Parathyroid adenoma (tissue), 2 donors: Measurements from ENCODE around the gene SYNJ2.

ENCODE experiments used
- H2AFZ ChIP-seq: fragments of 300-600 bp; sonication (generic); one replicate; pipeline ENCODE4 v1.7.0; 2017; ENCODE audit warnings: antibody characterized with exemption, mild to moderate bottlenecking
- H3K27ac ChIP-seq: fragments of 300-600 bp; sonication (generic); one replicate; pipeline ENCODE4 v1.7.0; 2017
- H3K27me3 ChIP-seq: fragments of 300-600 bp; sonication (generic); one replicate; pipeline ENCODE4 v1.7.0; 2017; ENCODE audit warnings: low read length; ENCODE audit not compliant: control insufficient read depth, insufficient read depth
- H3K36me3 ChIP-seq: fragments of 300-600 bp; sonication (generic); one replicate; pipeline ENCODE4 v1.7.0; 2017; ENCODE audit warnings: low read length; ENCODE audit not compliant: control insufficient read depth, insufficient read depth
- H3K4me1 ChIP-seq: fragments of 300-600 bp; sonication (generic); one replicate; pipeline ENCODE4 v1.7.0; 2017; ENCODE audit warnings: control low read depth
- H3K4me2 ChIP-seq: fragments of 300-600 bp; sonication (generic); one replicate; pipeline ENCODE4 v1.7.0; 2017; ENCODE audit warnings: low read length
- H3K4me3 ChIP-seq: fragments of 300-600 bp; sonication (generic); one replicate; pipeline ENCODE4 v1.7.0; 2017; ENCODE audit warnings: low read depth, low read length
- H3K79me2 ChIP-seq: fragments of 300-600 bp; sonication (generic); one replicate; pipeline ENCODE4 v1.7.0; 2017; ENCODE audit warnings: control low read depth
- H3K9ac ChIP-seq: fragments of 300-600 bp; sonication (generic); one replicate; pipeline ENCODE4 v1.7.0; 2017; ENCODE audit warnings: mild to moderate bottlenecking
- H3K9me3 ChIP-seq: fragments of 300-600 bp; sonication (generic); one replicate; pipeline ENCODE4 v1.7.0; 2017; ENCODE audit warnings: low read length; ENCODE audit not compliant: control insufficient read depth
- TF ChIP-seq, protein P1 (sequence below): fragments of 300-600 bp; sonication (generic); IDR thresholded peaks from one replicate; pipeline ENCODE4 v1.7.0; 2017; ENCODE audit warnings: antibody characterized with exemption, mild to moderate bottlenecking
- donor health status: primary hyperparathyroidism.

Gene SYNJ2

DNA sequence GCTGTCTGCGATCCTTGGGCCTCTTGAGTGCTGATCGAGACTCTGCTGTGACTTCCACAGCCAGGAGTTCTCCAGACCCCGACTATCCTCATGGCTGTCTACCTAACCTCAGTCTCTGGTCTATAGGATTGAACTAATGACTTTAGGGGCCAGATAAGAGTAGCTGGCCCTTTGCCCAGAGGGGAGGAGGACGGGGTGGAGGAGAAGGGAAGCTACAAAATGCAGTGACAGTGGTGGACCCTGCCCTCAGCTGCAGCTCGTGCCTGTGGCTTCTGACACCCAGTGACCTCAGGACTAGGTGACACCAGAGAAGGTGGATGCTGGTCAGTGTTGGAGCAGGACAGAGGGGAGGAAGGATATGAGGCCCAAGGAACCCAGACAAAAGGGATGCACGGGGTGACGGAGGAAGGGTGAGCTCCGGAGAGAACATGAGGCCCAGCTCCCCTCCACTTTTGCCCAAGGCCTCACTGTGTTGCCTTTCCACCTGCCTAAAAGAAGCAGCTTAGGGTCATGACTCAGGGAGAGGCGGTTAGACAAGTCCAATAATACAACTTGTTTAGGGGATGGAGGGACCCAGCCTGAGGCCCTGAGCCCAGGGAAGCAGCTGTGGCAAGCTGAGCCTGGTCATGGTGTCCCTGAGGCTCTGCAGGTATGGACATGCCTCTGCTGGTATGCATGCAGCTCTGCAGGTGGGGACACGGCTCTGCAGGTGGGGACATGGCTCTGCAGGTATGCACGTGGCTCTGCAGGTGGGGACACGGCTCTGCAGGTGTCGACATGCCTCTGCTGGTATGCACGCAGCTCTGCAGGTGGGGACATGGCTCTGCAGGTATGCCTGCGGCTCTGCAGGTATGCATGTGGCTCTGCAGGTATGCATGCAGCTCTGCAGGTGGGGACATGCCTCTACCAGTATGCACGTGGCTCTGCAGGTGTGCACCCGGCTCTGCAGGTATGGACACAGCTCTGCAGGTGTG lies 67.7 kb downstream of the SYNJ2 start:
- Histone ChIP-seq H3K36me3 (no peaks in the 10 kb centered on the region), H3K9ac (no peak overlapping the region), H3K4me1 (no peaks in the 10 kb centered on the region), H3K9me3 (no peaks in the 10 kb centered on the region), H3K79me2 (no peaks in the 10 kb centered on the region), H3K4me3 (no peak overlapping the region), H2AFZ (no peak overlapping the region), H3K27me3 (no peaks in the 10 kb centered on the region), H3K4me2 (no peak overlapping the region), H3K27ac (no peak overlapping the region)
- TF ChIP-seq, protein P1, sequence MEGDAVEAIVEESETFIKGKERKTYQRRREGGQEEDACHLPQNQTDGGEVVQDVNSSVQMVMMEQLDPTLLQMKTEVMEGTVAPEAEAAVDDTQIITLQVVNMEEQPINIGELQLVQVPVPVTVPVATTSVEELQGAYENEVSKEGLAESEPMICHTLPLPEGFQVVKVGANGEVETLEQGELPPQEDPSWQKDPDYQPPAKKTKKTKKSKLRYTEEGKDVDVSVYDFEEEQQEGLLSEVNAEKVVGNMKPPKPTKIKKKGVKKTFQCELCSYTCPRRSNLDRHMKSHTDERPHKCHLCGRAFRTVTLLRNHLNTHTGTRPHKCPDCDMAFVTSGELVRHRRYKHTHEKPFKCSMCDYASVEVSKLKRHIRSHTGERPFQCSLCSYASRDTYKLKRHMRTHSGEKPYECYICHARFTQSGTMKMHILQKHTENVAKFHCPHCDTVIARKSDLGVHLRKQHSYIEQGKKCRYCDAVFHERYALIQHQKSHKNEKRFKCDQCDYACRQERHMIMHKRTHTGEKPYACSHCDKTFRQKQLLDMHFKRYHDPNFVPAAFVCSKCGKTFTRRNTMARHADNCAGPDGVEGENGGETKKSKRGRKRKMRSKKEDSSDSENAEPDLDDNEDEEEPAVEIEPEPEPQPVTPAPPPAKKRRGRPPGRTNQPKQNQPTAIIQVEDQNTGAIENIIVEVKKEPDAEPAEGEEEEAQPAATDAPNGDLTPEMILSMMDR = no peak

DNA sequence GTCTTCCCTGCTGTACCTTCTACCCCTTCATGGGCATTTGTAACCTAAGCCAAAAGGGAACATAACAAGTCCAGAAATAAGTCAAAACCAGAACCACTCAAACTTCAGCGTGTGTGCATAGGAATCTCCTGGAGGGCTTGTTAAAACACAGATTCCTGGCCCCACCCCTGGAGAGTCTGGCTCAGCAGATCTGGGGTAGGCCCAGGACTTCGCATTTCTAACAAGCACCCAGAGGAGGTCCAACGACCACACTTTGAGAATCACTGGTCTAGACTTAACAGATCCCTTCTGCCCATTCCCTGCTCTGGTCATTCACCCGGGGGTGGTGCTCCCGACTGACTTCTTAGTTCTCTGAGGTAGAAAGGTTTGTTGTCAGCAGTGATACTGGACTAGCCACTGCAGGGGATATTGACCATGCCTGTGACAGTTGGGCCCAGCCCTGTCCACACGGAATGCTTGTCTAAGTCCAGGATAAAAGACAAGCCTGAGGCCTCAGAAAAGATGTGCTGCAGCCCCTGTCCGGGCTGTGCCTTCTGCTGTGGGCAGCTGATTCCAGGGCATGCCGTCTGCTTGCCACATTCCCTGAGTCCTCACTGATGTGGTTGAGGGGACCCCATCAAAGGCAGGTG lies 68.6 kb downstream of the SYNJ2 start:
- Histone ChIP-seq H3K4me2 (no peak overlapping the region), H3K9me3 (no peaks in the 10 kb centered on the region), H2AFZ (no peak overlapping the region), H3K27me3 (no peaks in the 10 kb centered on the region), H3K9ac (no peak overlapping the region), H3K36me3 (no peaks in the 10 kb centered on the region), H3K27ac (no peak overlapping the region), H3K4me1 (no peaks in the 10 kb centered on the region), H3K79me2 (no peaks in the 10 kb centered on the region), H3K4me3 (no peak overlapping the region)
- TF ChIP-seq, protein P1 = no peak

DNA sequence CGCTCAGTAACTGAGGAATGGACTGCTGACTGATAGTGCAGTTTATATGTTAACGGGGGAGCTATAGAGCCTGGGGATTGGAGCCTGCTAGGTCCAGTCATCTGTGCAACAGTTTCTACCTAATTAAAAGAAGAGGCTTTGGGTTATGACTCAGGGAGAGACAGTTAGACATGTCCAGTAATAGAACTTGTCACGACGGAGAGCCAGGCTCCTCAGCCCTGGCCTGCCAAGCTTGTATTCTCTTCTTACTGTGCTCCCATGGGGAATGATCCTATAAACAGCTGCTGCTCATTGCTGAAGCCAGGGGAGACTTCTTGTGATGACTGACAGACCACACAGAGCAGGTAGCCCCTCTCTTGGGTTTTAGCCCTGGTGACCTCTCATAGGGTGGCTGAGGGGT lies 69.3 kb downstream of the SYNJ2 start:
- Histone ChIP-seq H3K9ac (no peak overlapping the region), H3K27ac (no peak overlapping the region), H3K27me3 (no peaks in the 10 kb centered on the region), H3K36me3 (no peaks in the 10 kb centered on the region), H3K4me3 (no peak overlapping the region), H3K79me2 (no peaks in the 10 kb centered on the region), H2AFZ (no peak overlapping the region), H3K4me1 (no peaks in the 10 kb centered on the region), H3K4me2 (no peak overlapping the region), H3K9me3 (no peaks in the 10 kb centered on the region)
- TF ChIP-seq, protein P1 = no peak

DNA sequence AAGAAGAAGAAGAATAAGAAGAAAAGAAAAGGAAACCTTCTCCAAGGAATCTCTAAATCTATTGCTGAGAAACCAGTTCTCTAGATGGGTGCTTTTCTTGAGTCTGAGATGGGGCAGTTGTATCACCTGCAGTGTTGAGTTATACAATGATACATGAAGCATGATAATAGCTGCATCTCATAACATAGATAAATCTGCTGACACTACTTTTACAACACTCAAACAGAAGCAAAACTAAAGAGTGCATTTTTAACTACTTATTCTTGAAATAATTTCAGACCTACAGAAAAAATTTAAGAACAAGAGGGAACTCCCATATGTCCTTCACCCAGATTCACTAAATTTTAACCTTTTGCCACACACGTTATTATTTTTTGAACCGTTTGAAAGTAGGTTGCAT lies 70.3 kb downstream of the SYNJ2 start:
- Histone ChIP-seq H3K4me2 (no peak overlapping the region), H3K27ac (no peak overlapping the region), H3K4me1 (no peaks in the 10 kb centered on the region), H3K4me3 (no peak overlapping the region), H3K79me2 (no peaks in the 10 kb centered on the region), H3K9ac (no peak overlapping the region), H3K9me3 (no peaks in the 10 kb centered on the region), H3K27me3 (no peaks in the 10 kb centered on the region), H2AFZ (no peak overlapping the region), H3K36me3 (no peaks in the 10 kb centered on the region)
- TF ChIP-seq, protein P1 = no peak
